ENCODE data around the gene CLEC4G. TPM values are rescaled to one million over a fixed set of nuclear protein-coding genes. Genes with fewer than 3 reads are reported as not detected.

CLEC4G gene
- total RNA-seq, 4 donors from 2014 or later: 0.49 to 3.9 TPM; not detected in 2

DNA sequence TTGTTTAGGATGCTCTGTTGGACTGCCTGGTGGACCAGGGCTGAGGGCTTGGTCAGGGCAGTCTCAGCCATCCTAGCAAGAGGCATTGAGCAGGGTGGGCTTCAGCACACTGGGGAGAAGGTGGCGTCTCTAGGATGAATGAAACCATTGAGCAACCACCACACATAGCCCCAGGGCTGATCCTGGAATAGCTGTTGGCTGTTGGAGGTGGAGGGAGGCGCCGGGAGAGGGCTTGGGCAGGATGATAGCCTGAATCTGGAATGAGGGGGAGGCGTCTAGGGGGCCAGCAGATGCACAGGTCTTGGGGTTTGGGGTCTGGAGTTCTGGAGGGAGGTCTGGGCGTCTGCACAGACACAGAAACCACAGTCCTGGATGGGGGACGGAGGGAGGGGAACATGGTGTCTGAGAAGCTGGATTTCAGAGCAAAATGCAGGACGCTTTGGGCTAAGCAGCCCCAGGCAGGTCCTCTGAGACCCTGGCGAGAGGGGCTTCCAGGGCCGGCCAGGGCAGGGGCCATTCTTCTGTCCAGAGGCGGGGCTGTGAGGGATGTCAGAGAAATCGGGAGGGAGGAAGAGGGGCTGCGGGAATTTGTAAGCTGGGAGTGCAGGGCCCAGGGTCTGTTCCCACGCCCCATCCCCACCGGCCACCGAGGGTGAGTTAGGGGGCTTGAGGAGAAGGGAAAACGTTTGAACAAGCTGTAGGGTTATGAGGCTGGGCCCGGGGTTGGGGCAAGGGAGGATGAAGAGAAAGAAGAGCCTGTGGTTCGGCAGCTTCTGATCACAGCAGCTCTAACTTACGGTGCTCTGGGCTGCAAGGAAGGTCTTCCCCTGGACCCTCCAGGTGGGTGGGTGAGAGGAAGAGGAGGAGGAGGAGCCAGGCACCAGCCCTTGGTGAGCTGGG is 46.1 kb downstream of the CLEC4G start:
- no peaks in the 10 kb centered on the region for H3K9me3 ChIP-seq
- no peak overlapping the region for H3K27ac ChIP-seq
- H3K4me3 ChIP-seq: no peak overlapping the region
- peaks cover 11% of the 10 kb centered on the region for H3K27me3 ChIP-seq
- TF ChIP-seq, protein P1, sequence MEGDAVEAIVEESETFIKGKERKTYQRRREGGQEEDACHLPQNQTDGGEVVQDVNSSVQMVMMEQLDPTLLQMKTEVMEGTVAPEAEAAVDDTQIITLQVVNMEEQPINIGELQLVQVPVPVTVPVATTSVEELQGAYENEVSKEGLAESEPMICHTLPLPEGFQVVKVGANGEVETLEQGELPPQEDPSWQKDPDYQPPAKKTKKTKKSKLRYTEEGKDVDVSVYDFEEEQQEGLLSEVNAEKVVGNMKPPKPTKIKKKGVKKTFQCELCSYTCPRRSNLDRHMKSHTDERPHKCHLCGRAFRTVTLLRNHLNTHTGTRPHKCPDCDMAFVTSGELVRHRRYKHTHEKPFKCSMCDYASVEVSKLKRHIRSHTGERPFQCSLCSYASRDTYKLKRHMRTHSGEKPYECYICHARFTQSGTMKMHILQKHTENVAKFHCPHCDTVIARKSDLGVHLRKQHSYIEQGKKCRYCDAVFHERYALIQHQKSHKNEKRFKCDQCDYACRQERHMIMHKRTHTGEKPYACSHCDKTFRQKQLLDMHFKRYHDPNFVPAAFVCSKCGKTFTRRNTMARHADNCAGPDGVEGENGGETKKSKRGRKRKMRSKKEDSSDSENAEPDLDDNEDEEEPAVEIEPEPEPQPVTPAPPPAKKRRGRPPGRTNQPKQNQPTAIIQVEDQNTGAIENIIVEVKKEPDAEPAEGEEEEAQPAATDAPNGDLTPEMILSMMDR (IDR thresholded peaks at IDR 0.05): no peak
- TF ChIP-seq POLR2AphosphoS5 (IDR thresholded peaks at IDR 0.05) (no peak), EP300 (IDR thresholded peaks at IDR 0.05) (no peak), POLR2A (IDR thresholded peaks at IDR 0.05) (no peak)
- no peak for DNase-seq (ENCODE audit: low spot score in 2 of 2)
- peaks cover 19% of the 10 kb centered on the region for H3K4me1 ChIP-seq
- H3K36me3 ChIP-seq: peaks cover 27% of the 10 kb centered on the region
- 57% methylated on average over 19 of the region's 19 CpGs for WGBS

DNA sequence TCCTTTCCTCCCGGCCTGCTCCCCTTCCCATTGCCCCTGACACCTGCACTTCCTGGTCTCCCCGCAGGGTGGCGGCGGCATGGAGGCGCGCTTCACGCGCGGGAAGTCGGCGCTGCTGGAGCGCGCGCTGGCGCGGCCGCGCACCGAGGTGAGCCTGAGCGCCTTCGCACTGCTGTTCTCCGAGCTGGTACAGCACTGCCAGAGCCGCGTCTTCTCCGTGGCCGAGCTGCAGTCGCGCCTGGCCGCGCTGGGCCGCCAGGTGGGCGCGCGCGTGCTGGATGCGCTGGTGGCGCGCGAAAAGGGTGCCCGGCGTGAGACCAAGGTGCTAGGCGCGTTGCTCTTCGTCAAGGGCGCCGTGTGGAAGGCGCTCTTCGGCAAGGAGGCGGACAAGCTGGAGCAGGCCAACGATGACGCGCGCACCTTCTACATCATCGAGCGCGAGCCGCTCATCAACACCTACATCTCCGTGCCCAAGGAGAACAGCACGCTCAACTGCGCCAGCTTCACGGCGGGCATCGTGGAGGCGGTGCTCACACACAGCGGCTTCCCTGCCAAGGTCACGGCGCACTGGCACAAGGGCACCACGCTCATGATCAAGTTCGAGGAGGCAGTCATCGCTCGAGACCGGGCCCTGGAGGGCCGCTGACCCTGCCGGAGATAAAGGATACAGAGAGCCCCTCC is 49.6 kb downstream of the CLEC4G start:
- no peaks in the 10 kb centered on the region for H3K9me3 ChIP-seq
- peak overlapping the region; percentile 95 for H3K4me3 ChIP-seq
- TF ChIP-seq POLR2AphosphoS5 (IDR thresholded peaks at IDR 0.05): no peak
- 88% methylated on average over 47 of the region's 74 CpGs for WGBS
- H3K36me3 ChIP-seq: peaks cover 27% of the 10 kb centered on the region
- peaks cover 36% of the 10 kb centered on the region for H3K4me1 ChIP-seq
- H3K27ac ChIP-seq: no peak overlapping the region
- H3K27me3 ChIP-seq: peaks cover 12% of the 10 kb centered on the region
- DNase-seq (ENCODE audit: low spot score in 2 of 2): no peak

DNA sequence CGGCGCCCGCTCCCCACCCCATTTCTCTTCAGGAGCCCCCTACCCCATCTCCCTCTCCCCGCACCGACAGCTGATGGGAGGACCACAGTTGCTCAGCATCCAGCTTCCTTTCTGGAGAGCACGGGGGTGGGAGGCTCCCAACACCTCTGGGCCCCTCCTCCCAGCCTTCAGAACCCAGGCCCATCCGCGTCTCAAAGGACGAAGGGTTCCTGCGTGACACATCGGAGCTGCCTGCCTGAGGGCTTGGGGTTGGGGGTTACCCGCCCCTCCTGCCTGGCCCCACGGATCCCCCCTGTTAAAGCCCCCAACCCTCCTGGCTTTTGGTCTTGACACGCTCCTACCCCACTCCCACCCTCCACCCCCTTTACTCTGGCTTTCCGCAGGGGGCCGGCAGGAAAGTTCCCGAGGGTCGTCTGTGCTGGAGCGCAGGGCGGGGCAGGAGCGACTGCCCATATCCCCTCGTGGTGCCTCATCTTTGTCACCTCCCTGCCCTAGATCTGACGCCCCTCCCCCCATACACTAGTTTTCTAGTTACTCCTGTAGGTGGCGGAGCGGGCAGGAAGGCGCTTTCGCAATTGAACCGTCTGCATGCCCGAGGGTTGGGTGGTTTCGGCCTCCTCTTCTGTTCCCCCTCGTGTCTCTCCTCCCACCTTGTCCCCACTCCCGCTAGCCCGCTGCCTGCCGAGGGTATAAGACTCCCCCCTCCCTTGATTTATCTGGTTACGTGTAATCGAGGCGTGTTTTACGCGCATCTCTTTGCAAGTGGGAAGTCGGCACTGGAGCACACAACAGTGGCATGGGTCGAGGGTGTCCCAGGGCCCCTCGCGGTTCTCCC is 50.4 kb downstream of the CLEC4G start:
- H3K4me3 ChIP-seq: peak overlapping the region; percentile 95
- H3K36me3 ChIP-seq: peaks cover 27% of the 10 kb centered on the region
- peak; percentile 90 to 92 for DNase-seq (ENCODE audit: low spot score in 2 of 2)
- H3K4me1 ChIP-seq: peaks cover 36% of the 10 kb centered on the region
- H3K27me3 ChIP-seq: peaks cover 16% of the 10 kb centered on the region
- no peaks in the 10 kb centered on the region for H3K9me3 ChIP-seq
- TF ChIP-seq POLR2A (IDR thresholded peaks at IDR 0.05): no peak
- TF ChIP-seq, protein P1 (IDR thresholded peaks at IDR 0.05): peak; percentile 30 to 55
- peak in 1 of 3 donors; percentile 47 for TF ChIP-seq POLR2AphosphoS5 (IDR thresholded peaks at IDR 0.05)
- WGBS: 6% methylated on average over 39 of the region's 43 CpGs
- peak overlapping the region; percentile 89 for H3K27ac ChIP-seq

DNA sequence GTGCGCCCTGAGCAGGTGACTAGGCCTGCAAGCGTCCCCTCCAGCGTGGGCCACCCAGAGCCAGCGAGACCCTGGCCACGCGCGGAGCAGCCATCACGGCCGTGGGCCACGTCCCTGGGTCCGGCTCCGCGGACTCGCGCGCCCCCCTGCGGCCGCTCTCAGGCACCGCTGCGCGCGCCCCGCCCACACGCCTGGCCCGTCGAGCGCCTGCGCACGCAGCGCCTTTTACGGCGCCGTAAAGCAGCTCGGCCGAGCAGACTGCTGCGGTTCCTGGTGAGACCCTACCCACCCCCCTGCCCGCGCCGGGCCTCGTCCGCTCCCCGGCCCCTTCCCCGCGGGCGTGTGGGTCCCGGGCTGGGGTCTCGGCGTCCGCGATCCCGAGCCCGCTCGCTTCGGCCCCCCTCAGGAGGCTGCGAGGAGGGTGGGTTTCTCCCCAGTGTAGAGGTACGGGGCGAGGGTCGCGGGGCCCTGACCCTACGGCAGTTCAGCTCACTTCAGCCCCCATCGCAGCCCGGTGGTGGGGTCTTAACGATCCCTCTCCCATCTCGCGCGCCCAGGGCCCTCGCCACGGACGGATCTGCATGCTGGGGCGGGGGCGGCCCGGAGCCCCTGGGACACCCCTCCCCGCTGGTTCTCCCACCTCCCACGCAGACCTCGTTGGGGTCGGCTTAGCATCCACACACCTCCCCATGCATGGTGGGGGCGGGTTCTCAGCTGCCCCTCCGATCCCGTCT is 51.1 kb downstream of the CLEC4G start, which contains the start of gene TRAPPC5:
TSS of gene TRAPPC5 (plus strand) at position 228 of the 734 bp plus-strand sequence. CDS start 1,421 bp downstream, outside the sequence.
- Histone ChIP-seq H3K4me1 (peaks cover 35% of the 10 kb centered on the region), H3K9me3 (no peaks in the 10 kb centered on the region), H3K27me3 (peaks cover 16% of the 10 kb centered on the region), H3K27ac (peak within 1 kb of the TSS; percentile 89), H3K36me3 (peaks cover 27% of the 10 kb centered on the region), H3K4me3 (peak within 1 kb of the TSS; percentile 95)
- 4% methylated on average over 22 of the region's 79 CpGs for WGBS
- DNase-seq (ENCODE audit: low spot score in 2 of 2): peak; percentile 81 to 87
- TF ChIP-seq POLR2AphosphoS5 (IDR thresholded peaks at IDR 0.05): no peak
- TF ChIP-seq, protein P1 (IDR thresholded peaks at IDR 0.05): peak; percentile 91 to 100
